ENCODE results near the gene RNF182.
"Not testable (repeated sequence)": the region's sequence is repeated elsewhere in the genome, so short reads cannot be mapped to it uniquely, and the experiment has no call there.

Gene RNF182

GRCh38 chr6:13916230-13916944, 8.4 kb upstream of the RNF182 start:
- DNase-seq, result peak in 1 of 56 donors; percentile 14

- no peak for DNase-seq
Measured at GRCh38 chr6:13917141-13917540, 7.6 kb upstream of the RNF182 start.

GRCh38 chr6:13918686-13919250, 6.0 kb upstream of the RNF182 start:
- no peak for DNase-seq

GRCh38 chr6:13919861-13920260, 4.9 kb upstream of the RNF182 start:
- DNase-seq, result no peak

GRCh38 chr6:13920552-13920951, 4.2 kb upstream of the RNF182 start:
- no peak for DNase-seq

- DNase-seq, result no peak
Measured at GRCh38 chr6:13922750-13923149, 2.0 kb upstream of the RNF182 start.

GRCh38 chr6:13923527-13924145, 1.1 kb upstream of the RNF182 start:
- no peak for DNase-seq

- DNase-seq, result peak in 27 of 56 donors; percentile 12 to 60 (median 31)
Measured at GRCh38 chr6:13924146-13924948, 405 bp upstream of the RNF182 start.

- DNase-seq, result no peak
Measured at GRCh38 chr6:13926378-13926777, 1.6 kb downstream of the RNF182 start.

- no peak for DNase-seq
Measured at GRCh38 chr6:13927203-13927602, 2.5 kb downstream of the RNF182 start.

GRCh38 chr6:13929196-13929595, 4.4 kb downstream of the RNF182 start:
- DNase-seq, result no peak

- no peak for DNase-seq
Measured at GRCh38 chr6:13931797-13932402, 7.1 kb downstream of the RNF182 start.

- no peak for DNase-seq
Measured at GRCh38 chr6:13932785-13933184, 8.0 kb downstream of the RNF182 start.

GRCh38 chr6:13934721-13935120, 10.0 kb downstream of the RNF182 start:
- DNase-seq, result no peak

- no peak for DNase-seq
Measured at GRCh38 chr6:13935190-13935880, 10.6 kb downstream of the RNF182 start.

GRCh38 chr6:13935881-13936261, 11.1 kb downstream of the RNF182 start:
- not testable (repeated sequence) for DNase-seq

GRCh38 chr6:13941902-13942301, 17.1 kb downstream of the RNF182 start:
- DNase-seq, result no peak

- DNase-seq, result no peak
Measured at GRCh38 chr6:13943943-13944342, 19.2 kb downstream of the RNF182 start.

- DNase-seq, result no peak
Measured at GRCh38 chr6:13946506-13946905, 21.8 kb downstream of the RNF182 start.

- no peak for DNase-seq
Measured at GRCh38 chr6:13947611-13948178, 22.9 kb downstream of the RNF182 start.

GRCh38 chr6:13952101-13952500, 27.3 kb downstream of the RNF182 start:
- no peak for DNase-seq

Measured in amygdala (tissue), 56 donors.